Measurements from ENCODE around the gene TIMM44. TPM values are rescaled to one million over a fixed set of nuclear protein-coding genes. Genes with fewer than 3 reads are reported as not detected.

TIMM44 gene
- total RNA-seq, 4 donors from 2014 or later, result 53.9 to 168 (median 94.1) TPM

GRCh38 chr19:7905859-7906258 lies 37.6 kb downstream of the TIMM44 start:
- intact Hi-C loops (cut with DNase I; ENCODE audit: low total_unique reads), result loop anchor here (10.0 kb wide), 1 partner anchor 609 kb away; the partner anchor contains the start of gene ZNF414
- TF ChIP-seq POLR2A (IDR thresholded peaks at IDR 0.05), result no peak
- no peak for TF ChIP-seq CTCF (IDR thresholded peaks at IDR 0.05 in 4 of 5, conservative IDR thresholded peaks at IDR 0.05 in 1 of 5)
- Histone ChIP-seq H3K4me3 (no peak overlapping the region), H3K27ac (no peak overlapping the region), H3K36me3 (peaks cover 0 to 26% of the 10 kb centered on the region in 2 donors), H3K9me3 (no peaks in the 10 kb centered on the region), H3K4me1 (peaks cover 19 to 31% of the 10 kb centered on the region in 2 donors), H3K27me3 (no peaks in the 10 kb centered on the region)
- in situ Hi-C loops (cut with MboI; ENCODE audit: low sequenced_read_pairs in 4 of 4), result no loop called here
- ATAC-seq (no peak), DNase-seq (no peak)

- peak overlapping the region; percentile 15 to 97 (median 86) for H3K4me3 ChIP-seq
Observed at GRCh38 chr19:7905268-7905667, 38.2 kb downstream of the TIMM44 start.

GRCh38 chr19:7904074-7905020 lies 39.1 kb downstream of the TIMM44 start:
- Histone ChIP-seq H3K9me3 (no peaks in the 10 kb centered on the region), H3K36me3 (peaks cover 0 to 13% of the 10 kb centered on the region in 2 donors), H3K4me3 (peak overlapping the region; percentile 82 to 97 (median 90)), H3K27ac (peak overlapping the region; percentile 86 to 92 (median 90)), H3K27me3 (no peaks in the 10 kb centered on the region), H3K4me1 (peaks cover 22 to 37% of the 10 kb centered on the region in 2 donors)
- ATAC-seq (peak; percentile 49 to 51), DNase-seq (peak in 1 of 2 donors; percentile 43)
- no peak for TF ChIP-seq CTCF (IDR thresholded peaks at IDR 0.05 in 4 of 5, conservative IDR thresholded peaks at IDR 0.05 in 1 of 5)
- TF ChIP-seq POLR2A (IDR thresholded peaks at IDR 0.05), result no peak
- in situ Hi-C loops (cut with MboI; ENCODE audit: low sequenced_read_pairs in 4 of 4), result no loop called here
- intact Hi-C loops (cut with DNase I; ENCODE audit: low total_unique reads), result loop anchor here (10.0 kb wide), 1 partner anchor 610 kb away; the partner anchor contains the start of gene ZNF414

More at GRCh38 chr19:7905268-7905667, 38.2 kb downstream of the TIMM44 start:
- peaks cover 22 to 37% of the 10 kb centered on the region in 2 donors for H3K4me1 ChIP-seq
- intact Hi-C loops (cut with DNase I; ENCODE audit: low total_unique reads), result loop anchor here (10.0 kb wide), 1 partner anchor 610 kb away; the partner anchor contains the start of gene ZNF414
- peaks cover 0 to 20% of the 10 kb centered on the region in 2 donors for H3K36me3 ChIP-seq
- DNase-seq (no peak), ATAC-seq (no peak)
- no peak overlapping the region for H3K27ac ChIP-seq
- H3K27me3 ChIP-seq, result no peaks in the 10 kb centered on the region
- no peak for TF ChIP-seq CTCF (IDR thresholded peaks at IDR 0.05 in 4 of 5, conservative IDR thresholded peaks at IDR 0.05 in 1 of 5)
- TF ChIP-seq POLR2A (IDR thresholded peaks at IDR 0.05), result no peak
- in situ Hi-C loops (cut with MboI; ENCODE audit: low sequenced_read_pairs in 4 of 4), result no loop called here
- H3K9me3 ChIP-seq, result no peaks in the 10 kb centered on the region

GRCh38 chr19:7903244-7904073 lies 40.0 kb downstream of the TIMM44 start, which contains the start of gene MAP2K7:
Gene MAP2K7 (plus strand): TSS chr19:7903877. CDS start chr19:7903945, 68 bp downstream.
- H3K27me3 ChIP-seq, result no peaks in the 10 kb centered on the region
- peaks cover 0 to 13% of the 10 kb centered on the region in 2 donors for H3K36me3 ChIP-seq
- H3K27ac ChIP-seq, result peak within 1 kb of the TSS; percentile 86 to 92 (median 90)
- H3K4me3 ChIP-seq, result peak within 1 kb of the TSS; percentile 82 to 97 (median 90)
- intact Hi-C loops (cut with DNase I; ENCODE audit: low total_unique reads), result loop anchor here (1.0 to 10.0 kb wide), 5 partner anchors 17 to 611 kb away; partner anchors contain the start of genes PET100, SNAPC2, TIMM44 and XAB2
- ATAC-seq (peak; percentile 95 to 97), DNase-seq (peak; percentile 99 to 100)
- H3K4me1 ChIP-seq, result peaks cover 22 to 37% of the 10 kb centered on the region in 2 donors
- TF ChIP-seq POLR2A (IDR thresholded peaks at IDR 0.05) (peak; percentile 84 to 86), CTCF (IDR thresholded peaks at IDR 0.05 in 4 of 5, conservative IDR thresholded peaks at IDR 0.05 in 1 of 5) (peak in 4 of 5 experiments; percentile 22 to 55 (median 38))
- no peaks in the 10 kb centered on the region for H3K9me3 ChIP-seq
- in situ Hi-C loops (cut with MboI; ENCODE audit: low sequenced_read_pairs in 4 of 4), result no loop called here

Data from gastrocnemius medialis (tissue), 4 donors.